Measurements from ENCODE around the gene CXorf49.
"Not testable (repeated sequence)": the region's sequence is repeated elsewhere in the genome, so short reads cannot be mapped to it uniquely, and the experiment has no call there.

The CXorf49 gene

GRCh38 chrX:71718185-71718584 lies at the start of gene CXorf49:
TSS of gene CXorf49 (minus strand) at chrX:71718285. CDS start at chrX:71718151, 134 bp downstream.
- not testable (repeated sequence) for DNase-seq

DNA sequence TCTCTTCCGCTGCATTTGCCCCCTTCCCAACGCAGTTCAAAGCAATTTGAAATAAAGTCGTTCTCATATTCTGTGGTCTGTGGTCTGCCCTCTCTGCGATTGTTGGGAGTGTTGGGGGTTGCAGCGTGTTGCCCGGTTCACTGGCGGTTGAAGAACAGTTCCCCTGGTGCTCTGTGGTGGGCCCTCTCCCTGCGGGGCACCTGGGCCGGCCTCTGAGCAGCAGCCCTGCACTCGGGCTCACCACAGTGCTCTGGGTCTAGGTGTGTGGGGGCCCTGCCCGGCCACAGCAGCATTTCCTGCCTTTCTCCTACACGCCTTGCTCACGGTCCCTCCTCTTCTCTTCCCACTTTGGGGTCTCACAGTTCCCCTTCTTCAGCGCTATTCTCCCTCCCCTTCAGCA lies 49.0 kb upstream of the CXorf49 start:
- not testable (repeated sequence) for DNase-seq

DNA sequence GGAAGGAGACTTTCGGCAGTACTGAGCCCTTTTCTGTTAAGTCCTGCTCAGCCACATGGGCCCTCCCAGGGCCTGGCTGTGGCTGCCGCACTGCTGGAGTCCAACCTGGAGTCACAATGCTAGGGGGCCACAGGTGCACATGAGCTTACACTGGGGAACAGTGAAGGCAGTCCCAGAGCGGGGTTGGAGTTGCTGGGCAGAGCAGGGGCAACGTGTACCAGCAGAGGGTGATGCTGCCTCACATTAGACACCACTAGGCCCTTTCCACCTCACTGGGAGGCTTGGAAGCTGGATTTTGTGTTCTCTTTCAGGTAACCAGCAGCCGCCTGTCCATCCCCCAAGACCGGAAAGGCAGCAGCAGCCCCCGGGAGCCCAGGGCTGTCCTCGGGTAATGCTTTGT lies 47.5 kb upstream of the CXorf49 start:
- DNase-seq, result not testable (repeated sequence)

DNA sequence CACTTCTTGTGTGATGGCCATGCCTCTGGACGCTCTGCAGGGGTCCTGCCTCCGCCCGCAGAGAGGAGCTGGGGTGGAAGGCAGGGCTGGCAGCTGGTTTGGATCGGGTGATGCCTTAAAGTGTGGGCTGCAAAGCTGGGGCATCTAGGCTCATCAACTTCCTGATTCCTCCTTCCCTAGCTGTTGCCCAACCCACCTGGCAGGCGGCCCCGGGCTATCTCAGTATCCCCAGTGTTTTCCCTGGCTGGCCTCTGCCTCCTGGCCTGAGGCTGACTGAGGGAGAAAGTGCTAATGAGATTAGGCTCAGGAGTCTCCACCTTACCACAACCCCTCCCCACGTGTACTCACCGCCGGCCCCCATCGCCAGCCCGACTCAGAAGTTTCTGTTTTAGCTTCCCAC lies 46.7 kb upstream of the CXorf49 start:
- DNase-seq, result not testable (repeated sequence)

GRCh38 chrX:71763049-71763448 lies 45.0 kb upstream of the CXorf49 start, which contains the start of gene CXorf49B:
TSS of gene CXorf49B (plus strand) at chrX:71763349. CDS start at chrX:71763424, 75 bp downstream.
- DNase-seq, result not testable (repeated sequence)

GRCh38 chrX:71760688-71761281 lies 42.7 kb upstream of the CXorf49 start:
- not testable (repeated sequence) for DNase-seq

DNA sequence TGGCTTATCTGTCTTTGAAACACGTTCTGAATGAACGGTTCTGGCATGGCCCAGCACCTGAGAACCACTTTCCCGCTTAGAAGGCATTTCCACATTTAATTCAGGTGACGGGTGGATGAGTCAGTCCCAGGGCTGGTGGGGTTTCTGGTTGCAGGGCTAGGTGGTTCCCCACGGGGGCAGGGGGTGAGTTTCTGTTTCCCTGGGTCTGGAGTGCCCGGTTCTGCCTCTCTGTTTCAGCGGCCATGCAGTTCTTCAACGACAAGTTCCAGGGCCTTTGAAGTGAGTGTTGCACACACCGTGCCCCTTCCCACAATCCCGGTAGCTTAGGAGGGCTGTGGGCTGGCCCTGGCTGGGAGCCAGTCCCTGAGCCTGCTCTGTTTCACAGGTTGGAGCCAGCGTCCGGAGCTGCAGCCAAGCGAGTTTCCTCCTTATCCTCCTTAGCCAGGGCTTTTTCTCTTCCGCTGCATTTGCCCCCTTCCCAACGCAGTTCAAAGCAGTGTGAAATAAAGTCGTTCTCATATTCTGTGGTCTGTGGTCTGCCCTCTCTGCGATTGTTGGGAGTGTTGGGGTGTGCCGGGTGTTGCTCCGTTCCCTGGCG lies 2.3 kb upstream of the CXorf49 start:
- DNase-seq, result not testable (repeated sequence)

- not testable (repeated sequence) for DNase-seq
Measured at GRCh38 chrX:71719195-71719594, 1.1 kb upstream of the CXorf49 start.

- not testable (repeated sequence) for DNase-seq
Measured at GRCh38 chrX:71716323-71716722, 1.8 kb downstream of the CXorf49 start.

- DNase-seq, result not testable (repeated sequence)
Measured at GRCh38 chrX:71715551-71715950, 2.5 kb downstream of the CXorf49 start.

GRCh38 chrX:71714064-71714463 lies 4.0 kb downstream of the CXorf49 start:
- DNase-seq, result not testable (repeated sequence)

DNA sequence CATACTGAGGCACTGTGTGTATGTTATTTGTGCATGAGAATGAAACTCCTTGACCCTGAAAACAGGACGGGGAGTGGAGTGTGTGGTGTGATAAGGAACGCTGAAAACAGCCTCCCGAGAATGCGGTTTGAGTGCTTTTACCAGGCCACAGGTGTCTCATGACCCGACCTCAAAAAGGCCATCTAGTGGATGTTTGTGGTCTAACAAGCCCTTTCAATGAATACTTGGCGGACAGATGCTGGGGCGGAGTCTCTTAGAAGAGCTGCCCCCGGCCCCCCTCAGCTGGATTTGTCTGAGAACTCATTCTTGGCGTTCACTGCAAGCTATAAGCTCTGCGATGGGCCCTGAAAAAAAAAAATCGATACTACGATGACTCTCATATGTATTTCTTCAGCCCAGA lies 15.2 kb downstream of the CXorf49 start:
- not testable (repeated sequence) for DNase-seq

GRCh38 chrX:71699023-71699344 lies 19.1 kb downstream of the CXorf49 start:
- DNase-seq, result not testable (repeated sequence)

DNA sequence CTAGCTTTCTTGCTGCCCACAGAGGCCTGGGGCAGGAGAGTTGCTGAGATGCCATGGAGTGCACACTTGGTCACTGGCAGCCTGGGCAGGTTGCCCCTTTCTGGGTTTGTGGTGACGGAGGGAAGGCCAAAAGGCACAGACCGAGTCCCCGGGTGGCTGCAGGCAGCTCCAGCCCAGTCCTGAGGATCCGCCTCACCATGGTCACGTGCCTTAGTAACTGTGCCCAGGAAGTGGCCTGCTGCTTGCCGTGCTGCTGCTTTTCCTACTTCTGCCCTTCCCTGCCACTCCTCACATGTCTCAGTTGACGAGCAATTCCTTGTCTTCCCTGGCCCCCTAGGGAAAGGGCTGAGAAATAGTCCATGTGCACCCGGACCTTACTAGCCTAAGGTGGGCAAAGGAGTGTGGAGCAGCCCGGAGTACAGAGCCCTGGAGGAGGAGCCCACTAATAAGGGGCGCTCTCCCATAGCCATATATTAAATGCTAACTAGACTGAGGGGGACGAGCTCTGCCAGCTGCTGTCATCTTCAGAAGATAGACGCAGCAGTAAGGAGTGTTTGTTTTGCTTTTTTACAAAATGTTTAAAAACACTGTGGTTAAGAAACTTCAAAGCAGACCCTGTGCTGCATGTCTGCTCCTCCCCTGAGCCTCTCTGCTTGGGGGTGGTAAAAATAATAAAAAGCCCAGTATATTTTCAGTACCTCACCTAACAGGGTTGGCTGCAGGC lies 19.6 kb downstream of the CXorf49 start:
- not testable (repeated sequence) for DNase-seq

DNA sequence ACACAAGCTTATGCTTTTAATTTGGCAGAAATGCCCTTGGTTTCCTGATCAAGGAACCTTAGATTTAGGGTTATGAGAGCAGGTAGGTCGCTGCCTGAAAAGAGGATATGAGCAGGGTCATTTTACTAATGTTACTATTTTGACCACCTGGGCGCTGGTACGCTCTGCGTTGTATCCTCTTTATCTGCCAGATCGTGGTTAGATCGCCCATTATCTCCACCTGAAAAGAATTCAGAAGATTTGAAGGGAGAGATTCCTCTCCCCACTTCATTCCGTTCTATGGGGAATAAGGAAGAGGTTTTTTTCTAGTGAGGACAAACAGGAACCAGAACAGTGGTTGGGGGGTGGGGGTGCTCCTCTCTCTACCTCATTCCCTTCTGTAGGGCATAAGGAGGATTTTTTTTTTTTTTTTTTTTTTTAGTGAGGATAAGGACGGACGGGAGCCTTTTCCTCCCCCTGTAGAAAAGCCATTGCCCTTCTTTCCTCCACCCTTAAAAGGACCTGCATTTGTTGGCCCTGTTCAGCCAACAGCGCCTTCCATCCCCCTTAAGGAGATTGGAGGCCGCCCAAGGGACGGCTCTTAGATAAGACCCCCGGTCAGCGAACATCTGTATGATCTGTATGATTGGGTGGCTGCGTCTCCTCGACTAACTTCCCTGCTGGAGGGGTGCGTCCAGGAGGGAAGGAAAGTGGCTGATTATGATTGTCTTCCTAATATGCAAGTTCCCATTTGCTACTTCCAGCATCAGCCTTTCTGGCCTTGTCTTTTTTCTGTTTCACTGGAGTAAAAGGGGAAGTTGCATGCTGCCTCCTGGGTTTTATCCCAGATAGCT lies 20.4 kb downstream of the CXorf49 start:
- DNase-seq, result not testable (repeated sequence)

DNA sequence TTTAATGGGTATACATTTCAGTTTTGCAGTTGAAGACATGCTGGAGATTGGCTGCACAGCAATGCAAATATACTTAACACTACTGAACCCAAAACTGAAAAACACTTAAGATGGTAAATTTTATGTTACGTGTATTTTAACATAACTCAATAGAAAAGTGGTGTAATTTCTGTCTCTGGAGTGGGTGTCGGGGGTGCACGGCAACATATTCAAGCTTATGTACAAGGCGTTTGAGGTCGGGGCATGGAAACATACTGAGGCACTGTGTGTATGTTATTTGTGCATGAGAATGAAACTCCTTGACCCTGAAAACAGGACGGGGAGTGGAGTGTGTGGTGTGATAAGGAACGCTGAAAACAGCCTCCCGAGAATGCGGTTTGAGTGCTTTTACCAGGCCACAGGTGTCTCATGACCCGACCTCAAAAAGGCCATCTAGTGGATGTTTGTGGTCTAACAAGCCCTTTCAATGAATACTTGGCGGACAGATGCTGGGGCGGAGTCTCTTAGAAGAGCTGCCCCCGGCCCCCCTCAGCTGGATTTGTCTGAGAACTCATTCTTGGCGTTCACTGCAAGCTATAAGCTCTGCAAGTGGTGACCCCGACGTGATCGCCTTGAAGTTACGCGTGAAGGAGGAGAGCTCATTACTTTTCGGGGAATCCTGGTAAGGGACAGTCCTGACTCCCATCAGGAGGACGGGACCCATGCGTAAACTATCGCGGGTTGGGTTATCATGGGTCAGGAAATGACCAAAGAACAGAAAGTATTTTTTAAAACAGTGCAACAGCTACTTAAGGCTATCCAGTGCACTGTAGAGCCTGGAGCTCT lies 21.2 kb downstream of the CXorf49 start:
- not testable (repeated sequence) for DNase-seq

GRCh38 chrX:71679575-71680207 lies 38.4 kb downstream of the CXorf49 start:
- DNase-seq, result no peak

DNA sequence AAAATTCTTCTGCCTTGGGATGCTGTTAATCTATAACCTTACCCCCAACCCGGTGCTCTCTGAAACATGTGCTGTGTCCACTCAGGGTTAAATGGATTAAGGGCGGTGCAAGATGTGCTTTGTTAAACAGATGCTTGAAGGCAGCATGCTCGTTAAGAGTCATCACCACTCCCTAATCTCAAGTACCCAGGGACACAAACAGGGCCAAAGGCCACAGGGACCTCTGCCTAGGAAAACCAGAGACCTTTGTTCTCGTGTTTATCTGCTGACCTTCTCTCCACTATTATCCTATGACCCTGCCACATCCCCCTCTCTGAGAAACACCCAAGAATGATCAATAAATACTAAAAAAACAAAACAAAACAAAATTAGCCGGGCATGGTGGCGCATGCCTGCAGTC lies 40.9 kb downstream of the CXorf49 start:
- not testable (repeated sequence) for DNase-seq

GRCh38 chrX:71676068-71676795 lies 41.9 kb downstream of the CXorf49 start:
- DNase-seq, result not testable (repeated sequence)

DNA sequence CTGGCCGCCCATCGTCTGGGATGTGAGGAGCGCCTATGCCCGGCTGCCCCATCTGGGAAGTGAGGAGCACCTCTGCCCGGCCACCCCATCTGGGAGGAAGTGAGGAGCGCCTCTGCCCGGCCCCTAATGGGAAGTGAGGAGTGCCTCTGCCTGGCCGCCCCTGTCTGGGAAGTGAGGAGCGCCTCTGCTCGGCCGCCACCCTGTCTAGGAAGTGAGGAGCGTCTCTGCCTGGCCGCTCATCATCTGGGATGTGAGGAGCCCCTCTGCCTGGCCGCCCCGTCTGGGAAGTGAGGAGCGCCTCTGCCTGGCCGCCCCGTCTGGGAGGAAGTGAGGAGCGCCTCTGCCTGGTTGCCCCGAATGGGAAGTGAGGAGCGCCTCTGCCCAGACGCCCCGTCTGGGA lies 42.4 kb downstream of the CXorf49 start:
- DNase-seq, result not testable (repeated sequence)

GRCh38 chrX:71671938-71672337 lies 46.1 kb downstream of the CXorf49 start:
- no peak for DNase-seq

Data from NCI-H1092 treated with DMSO at 0.1 percent for 48 hours (cell line).